Measurements from ENCODE around the gene KIRREL3. TPM values are rescaled to one million over a fixed set of nuclear protein-coding genes. Genes with fewer than 3 reads are reported as not detected.

KIRREL3 gene
- total RNA-seq, 2 donors from 2014 or later, result not detected

GRCh38 chr11:127003260-127003981 lies 2.9 kb upstream of the KIRREL3 start:
- H3K36me3 Mint-ChIP-seq, result no peaks in the 10 kb centered on the region
- no peaks in the 10 kb centered on the region for H3K9me3 Mint-ChIP-seq
- DNase-seq (ENCODE audit: low spot score in 2 of 2) (peak in 1 of 2 donors; percentile 19), ATAC-seq (peak in 1 of 2 donors; percentile 61)
- no peak overlapping the region for H3K27ac Mint-ChIP-seq

DNA sequence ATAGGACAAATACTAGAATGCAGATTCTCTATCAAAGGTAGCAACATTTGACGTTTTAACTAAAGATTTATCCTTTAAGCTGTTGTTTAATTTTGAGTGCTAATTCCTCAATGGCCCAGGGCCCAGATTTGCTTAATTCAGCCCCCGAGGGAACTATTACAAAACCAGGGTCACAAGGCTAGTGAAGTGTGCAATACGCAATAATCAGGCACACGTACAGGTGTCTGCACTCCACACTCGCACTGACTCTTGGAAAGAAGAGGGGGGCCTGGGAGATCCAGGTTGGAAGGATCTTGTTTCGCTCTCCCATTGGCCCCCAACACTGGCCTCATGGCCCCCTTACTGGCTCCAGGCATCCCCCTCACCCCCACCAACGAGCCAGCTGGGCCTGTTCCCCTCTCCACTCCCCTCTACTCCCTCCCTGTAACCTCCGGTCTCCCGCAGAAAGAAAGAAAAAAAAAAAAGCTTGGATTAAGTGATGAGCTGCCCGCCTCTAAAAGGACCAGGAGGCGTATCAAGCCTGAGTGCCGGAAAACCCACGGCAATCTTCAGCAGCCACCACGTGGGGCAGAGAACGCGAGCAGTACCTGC lies 2.2 kb upstream of the KIRREL3 start:
- Mint-ChIP-seq H3K9me3 (no peaks in the 10 kb centered on the region), H3K27ac (no peak overlapping the region), H3K36me3 (no peaks in the 10 kb centered on the region)
- DNase-seq (ENCODE audit: low spot score in 2 of 2) (no peak), ATAC-seq (no peak)

- Mint-ChIP-seq H3K27ac (no peak overlapping the region), H3K36me3 (no peaks in the 10 kb centered on the region), H3K9me3 (no peaks in the 10 kb centered on the region)
- DNase-seq (ENCODE audit: low spot score in 2 of 2) (no peak), ATAC-seq (no peak)
Measured at GRCh38 chr11:127000981-127001380, 411 bp upstream of the KIRREL3 start.

DNA sequence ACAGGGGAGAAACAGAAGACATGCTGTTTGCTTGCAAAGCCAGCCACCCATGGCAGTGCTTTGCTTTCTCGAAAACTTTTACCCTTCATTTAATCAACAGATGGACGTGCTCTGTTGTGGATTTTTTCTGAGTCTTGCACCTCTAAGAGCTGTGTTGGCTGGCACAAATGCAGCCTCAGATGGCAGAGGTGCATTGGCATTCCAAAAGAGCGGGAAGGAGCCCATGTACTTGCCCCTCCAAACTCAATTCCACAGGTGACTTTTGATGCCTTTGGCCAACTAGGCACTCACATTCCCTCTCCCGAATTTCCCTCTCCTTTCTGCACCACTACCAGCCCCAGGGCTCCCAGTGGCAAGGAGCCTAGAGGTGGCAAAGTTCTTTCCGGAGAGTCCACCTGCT lies 1.2 kb downstream of the KIRREL3 start:
- no peaks in the 10 kb centered on the region for H3K9me3 Mint-ChIP-seq

GRCh38 chr11:126997641-126998040 lies 2.9 kb downstream of the KIRREL3 start:
- H3K27ac Mint-ChIP-seq, result no peak overlapping the region
- no peaks in the 10 kb centered on the region for H3K36me3 Mint-ChIP-seq
- ATAC-seq, result no peak
- DNase-seq (ENCODE audit: low spot score in 2 of 2), result no peak
- no peaks in the 10 kb centered on the region for H3K9me3 Mint-ChIP-seq

More for the DNA sequence above, 1.2 kb downstream of the KIRREL3 start:
- no peak overlapping the region for H3K27ac Mint-ChIP-seq
- DNase-seq (ENCODE audit: low spot score in 2 of 2), result no peak
- ATAC-seq, result no peak
- no peaks in the 10 kb centered on the region for H3K36me3 Mint-ChIP-seq

DNA sequence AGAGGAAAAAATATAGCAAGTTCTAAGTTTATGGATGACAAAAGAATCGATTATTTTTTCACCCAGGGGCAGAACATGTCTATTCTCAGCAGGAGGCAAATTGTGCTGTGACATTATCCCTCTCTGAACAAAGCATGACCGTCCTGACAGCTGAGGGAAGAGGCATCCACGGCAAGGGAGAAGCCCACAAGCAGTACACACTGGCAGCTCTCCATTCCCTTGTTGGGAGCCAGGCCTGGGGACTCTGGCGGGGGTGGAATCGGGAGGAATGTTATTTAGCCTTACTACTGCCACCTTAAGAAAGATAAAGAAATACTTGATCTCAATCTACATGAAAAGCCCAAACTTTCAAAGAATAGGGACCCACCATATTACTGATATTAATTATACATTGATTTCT lies 3.4 kb downstream of the KIRREL3 start:
- no peak overlapping the region for H3K27ac Mint-ChIP-seq
- no peaks in the 10 kb centered on the region for H3K36me3 Mint-ChIP-seq
- H3K9me3 Mint-ChIP-seq, result no peaks in the 10 kb centered on the region
- no peak for ATAC-seq
- no peak for DNase-seq (ENCODE audit: low spot score in 2 of 2)

GRCh38 chr11:126996036-126996804 lies 4.3 kb downstream of the KIRREL3 start:
- DNase-seq (ENCODE audit: low spot score in 2 of 2) (no peak), ATAC-seq (no peak)
- Mint-ChIP-seq H3K27ac (no peak overlapping the region), H3K9me3 (no peaks in the 10 kb centered on the region), H3K36me3 (no peaks in the 10 kb centered on the region)

DNA sequence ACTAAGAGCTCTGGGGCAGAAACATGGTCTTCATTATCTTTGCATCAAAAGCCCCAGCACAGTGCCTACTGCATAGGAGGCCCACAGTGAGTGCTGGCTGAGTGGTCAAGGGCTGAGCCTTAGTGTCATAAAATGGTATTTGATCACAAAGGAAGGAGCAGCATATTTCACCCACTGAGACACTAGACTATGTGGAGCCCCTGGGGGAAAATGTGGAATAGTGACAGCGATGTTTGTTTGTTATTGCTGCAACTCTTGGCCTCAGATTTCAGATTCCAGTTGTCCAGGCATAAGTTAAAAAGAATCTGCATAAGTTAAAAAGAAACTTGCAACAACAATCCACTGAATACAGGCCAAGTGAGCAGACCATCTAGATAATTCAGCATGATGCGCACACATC lies 7.0 kb downstream of the KIRREL3 start:
- H3K27ac Mint-ChIP-seq, result no peak overlapping the region
- DNase-seq (ENCODE audit: low spot score in 2 of 2), result no peak
- no peaks in the 10 kb centered on the region for H3K9me3 Mint-ChIP-seq
- H3K36me3 Mint-ChIP-seq, result no peaks in the 10 kb centered on the region
- ATAC-seq, result no peak

- H3K27ac Mint-ChIP-seq, result no peak overlapping the region
- no peak for DNase-seq (ENCODE audit: low spot score in 2 of 2)
- H3K9me3 Mint-ChIP-seq, result no peaks in the 10 kb centered on the region
- no peaks in the 10 kb centered on the region for H3K36me3 Mint-ChIP-seq
- no peak for ATAC-seq
Measured at GRCh38 chr11:126992804-126993111, 7.8 kb downstream of the KIRREL3 start.

GRCh38 chr11:126992065-126992803 lies 8.3 kb downstream of the KIRREL3 start:
- DNase-seq (ENCODE audit: low spot score in 2 of 2) (no peak), ATAC-seq (no peak)
- no peaks in the 10 kb centered on the region for H3K9me3 Mint-ChIP-seq

DNA sequence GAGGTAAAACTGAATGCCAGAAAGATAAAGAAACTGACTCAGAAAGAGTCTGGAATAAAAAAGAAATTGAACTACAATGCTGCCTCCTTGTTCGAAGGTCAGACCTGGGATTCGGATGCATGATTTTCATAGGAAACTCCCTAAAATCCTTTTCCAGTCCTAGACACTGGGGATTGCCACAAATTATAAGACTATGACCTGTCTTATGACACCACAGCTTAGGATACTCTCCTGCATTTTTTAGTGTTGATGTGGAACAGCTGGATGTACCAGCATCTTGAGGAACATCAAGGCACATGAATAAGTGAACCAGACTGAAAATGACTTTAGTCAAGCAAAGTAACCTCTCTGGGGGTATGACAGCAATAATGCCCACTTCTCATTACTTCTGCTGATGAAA lies 9.0 kb downstream of the KIRREL3 start:
- Mint-ChIP-seq H3K36me3 (no peaks in the 10 kb centered on the region), H3K27ac (no peak overlapping the region), H3K9me3 (no peaks in the 10 kb centered on the region)
- DNase-seq (ENCODE audit: low spot score in 2 of 2) (no peak), ATAC-seq (no peak)

More at GRCh38 chr11:126992065-126992803, 8.3 kb downstream of the KIRREL3 start:
- no peak overlapping the region for H3K27ac Mint-ChIP-seq
- H3K36me3 Mint-ChIP-seq, result no peaks in the 10 kb centered on the region

- Mint-ChIP-seq H3K36me3 (no peaks in the 10 kb centered on the region), H3K27ac (no peak overlapping the region), H3K9me3 (no peaks in the 10 kb centered on the region)
- ATAC-seq (no peak), DNase-seq (ENCODE audit: low spot score in 2 of 2) (no peak)
Measured at GRCh38 chr11:126990716-126991480, 9.7 kb downstream of the KIRREL3 start.

DNA sequence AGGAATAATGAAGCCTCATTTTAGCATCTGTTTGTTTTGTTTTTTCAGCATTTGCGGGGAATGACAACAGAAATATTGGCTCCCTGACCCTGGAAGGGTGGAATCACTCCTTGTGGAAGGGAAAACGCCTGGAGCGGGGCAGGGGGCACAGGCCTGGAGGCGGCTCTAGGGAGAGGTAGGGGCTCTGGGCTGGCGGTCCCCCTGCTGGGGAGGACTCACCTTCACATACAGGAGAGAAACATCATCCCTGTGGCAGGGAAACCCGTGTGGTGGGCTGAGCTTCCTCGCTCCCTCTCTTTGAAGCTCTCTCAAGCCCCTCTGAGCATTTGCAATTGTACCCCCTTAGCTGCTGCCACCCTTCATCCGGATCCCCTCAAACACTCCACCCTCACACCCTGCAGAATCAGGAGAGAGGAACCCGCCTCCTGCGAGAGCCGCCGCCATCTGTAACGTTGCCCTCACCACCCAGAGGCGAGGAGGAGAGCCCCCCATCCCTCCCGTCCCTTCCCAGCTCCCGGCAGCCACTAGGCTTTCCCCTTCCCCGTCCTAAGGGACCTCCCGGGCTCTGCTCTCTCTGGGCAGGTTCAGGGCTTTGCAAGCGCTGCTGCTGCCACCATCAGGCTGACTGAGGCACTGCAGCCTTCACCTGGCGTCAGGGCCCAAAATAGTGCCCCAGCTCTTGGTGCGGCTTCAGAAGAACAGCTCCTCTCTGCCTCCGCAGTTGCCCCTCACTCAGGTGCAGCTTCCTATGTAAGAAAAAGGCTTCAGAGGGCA lies 10.4 kb downstream of the KIRREL3 start:
- Mint-ChIP-seq H3K27ac (no peak overlapping the region), H3K36me3 (no peaks in the 10 kb centered on the region), H3K9me3 (no peaks in the 10 kb centered on the region)
- ATAC-seq, result peak; percentile 49 to 78
- DNase-seq (ENCODE audit: low spot score in 2 of 2), result peak in 1 of 2 donors; percentile 68

DNA sequence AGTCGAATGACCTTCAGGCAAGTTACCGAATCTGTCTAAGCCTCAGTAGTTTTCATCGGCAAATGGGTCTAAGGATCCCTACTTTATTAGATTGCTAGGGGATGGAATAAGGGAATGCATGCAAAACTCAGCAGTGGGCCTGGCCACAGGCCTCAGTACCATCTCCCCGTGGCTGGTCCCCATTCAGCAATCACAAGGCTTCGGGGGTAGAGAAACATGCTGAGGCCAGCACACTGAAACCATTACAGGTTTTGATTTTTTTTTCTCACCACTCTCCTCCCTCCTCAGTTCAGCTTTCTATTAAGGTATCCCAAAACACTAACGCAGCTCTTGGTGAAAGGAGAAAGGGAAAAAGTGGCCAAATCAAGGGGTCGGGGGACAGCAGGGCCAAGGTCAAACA lies 11.9 kb downstream of the KIRREL3 start:
- Mint-ChIP-seq H3K9me3 (no peaks in the 10 kb centered on the region), H3K27ac (no peak overlapping the region), H3K36me3 (no peaks in the 10 kb centered on the region)
- ATAC-seq (no peak), DNase-seq (ENCODE audit: low spot score in 2 of 2) (no peak)

DNA sequence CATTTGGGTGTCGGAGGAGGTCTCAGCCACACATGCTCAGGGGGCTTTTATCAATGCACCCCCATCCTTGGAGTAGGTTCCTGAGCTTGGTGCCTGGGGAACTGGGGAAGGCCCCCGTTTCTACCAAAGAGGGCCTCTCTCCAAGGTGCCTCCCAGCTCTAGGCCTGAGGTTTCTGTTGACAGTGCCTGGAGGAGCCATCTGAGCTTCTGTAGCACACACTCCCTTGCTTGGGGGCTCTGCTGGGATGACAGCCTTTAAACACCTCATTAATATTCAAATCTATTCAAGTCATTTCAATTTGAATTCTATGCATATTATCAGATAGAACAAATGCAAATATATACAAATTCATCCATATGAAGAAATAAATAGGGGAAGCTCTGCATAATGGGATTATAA lies 18.9 kb downstream of the KIRREL3 start:
- no peaks in the 10 kb centered on the region for H3K36me3 Mint-ChIP-seq
- peaks cover 0 to 6% of the 10 kb centered on the region in 2 donors for H3K9me3 Mint-ChIP-seq
- ATAC-seq (no peak), DNase-seq (ENCODE audit: low spot score in 2 of 2) (no peak)
- no peak overlapping the region for H3K27ac Mint-ChIP-seq

GRCh38 chr11:126978911-126979310 lies 21.7 kb downstream of the KIRREL3 start:
- ATAC-seq, result no peak
- no peak overlapping the region for H3K27ac Mint-ChIP-seq
- peaks cover 0 to 6% of the 10 kb centered on the region in 2 donors for H3K9me3 Mint-ChIP-seq
- no peak for DNase-seq (ENCODE audit: low spot score in 2 of 2)
- no peaks in the 10 kb centered on the region for H3K36me3 Mint-ChIP-seq
